ENCODE measurements around the gene CROCC2.

Gene CROCC2

DNA sequence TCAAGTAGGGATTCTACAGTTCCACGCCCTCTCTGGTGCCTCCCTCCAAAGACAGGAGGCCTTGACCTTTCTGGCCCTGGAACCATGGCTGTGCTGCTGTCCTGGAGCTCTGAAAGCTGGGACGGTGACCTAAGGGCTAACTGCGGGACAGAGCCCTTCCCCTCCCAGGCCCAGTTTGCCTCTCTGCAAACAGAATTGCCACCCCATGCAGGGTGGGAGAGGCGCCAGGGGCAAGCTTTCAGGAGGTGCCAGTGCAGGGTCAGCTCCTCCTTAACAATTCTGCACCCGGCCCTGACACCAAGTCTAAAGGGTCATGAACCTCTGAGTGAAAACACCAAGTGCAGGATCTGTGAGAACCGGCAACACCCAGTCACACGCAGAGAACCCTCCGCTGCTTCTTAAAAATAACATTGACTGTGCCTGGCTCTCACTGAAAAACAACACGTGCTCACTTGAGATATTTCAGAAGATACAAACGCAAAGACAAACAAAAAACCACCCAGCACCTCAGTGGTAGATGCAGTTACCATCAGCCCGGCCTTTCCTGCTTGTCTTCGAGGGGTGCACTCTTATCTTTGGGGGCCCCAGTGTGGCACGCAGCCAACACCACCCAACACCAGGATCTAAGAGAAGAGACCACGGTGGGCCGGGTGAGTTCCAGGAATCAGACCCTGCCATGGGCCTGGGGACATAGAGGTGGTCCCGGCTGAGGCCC lies 91.2 kb downstream of the CROCC2 start:
- Histone ChIP-seq H3K27me3 (ENCODE audit: control insufficient read depth, insufficient read depth, low read length) (peaks cover 36% of the 10 kb centered on the region), H3K9ac (ENCODE audit: low read length) (no peak overlapping the region), H3K27ac (ENCODE audit: low read length) (no peak overlapping the region), H3K4me3 (ENCODE audit: low read length) (no peak overlapping the region), H3K4me1 (ENCODE audit: control insufficient read depth, low read depth, low read length) (no peaks in the 10 kb centered on the region), H3K9me3 (ENCODE audit: control insufficient read depth, low read depth, low read length) (no peaks in the 10 kb centered on the region), H3K36me3 (ENCODE audit: control insufficient read depth, low read depth, low read length) (no peaks in the 10 kb centered on the region)

DNA sequence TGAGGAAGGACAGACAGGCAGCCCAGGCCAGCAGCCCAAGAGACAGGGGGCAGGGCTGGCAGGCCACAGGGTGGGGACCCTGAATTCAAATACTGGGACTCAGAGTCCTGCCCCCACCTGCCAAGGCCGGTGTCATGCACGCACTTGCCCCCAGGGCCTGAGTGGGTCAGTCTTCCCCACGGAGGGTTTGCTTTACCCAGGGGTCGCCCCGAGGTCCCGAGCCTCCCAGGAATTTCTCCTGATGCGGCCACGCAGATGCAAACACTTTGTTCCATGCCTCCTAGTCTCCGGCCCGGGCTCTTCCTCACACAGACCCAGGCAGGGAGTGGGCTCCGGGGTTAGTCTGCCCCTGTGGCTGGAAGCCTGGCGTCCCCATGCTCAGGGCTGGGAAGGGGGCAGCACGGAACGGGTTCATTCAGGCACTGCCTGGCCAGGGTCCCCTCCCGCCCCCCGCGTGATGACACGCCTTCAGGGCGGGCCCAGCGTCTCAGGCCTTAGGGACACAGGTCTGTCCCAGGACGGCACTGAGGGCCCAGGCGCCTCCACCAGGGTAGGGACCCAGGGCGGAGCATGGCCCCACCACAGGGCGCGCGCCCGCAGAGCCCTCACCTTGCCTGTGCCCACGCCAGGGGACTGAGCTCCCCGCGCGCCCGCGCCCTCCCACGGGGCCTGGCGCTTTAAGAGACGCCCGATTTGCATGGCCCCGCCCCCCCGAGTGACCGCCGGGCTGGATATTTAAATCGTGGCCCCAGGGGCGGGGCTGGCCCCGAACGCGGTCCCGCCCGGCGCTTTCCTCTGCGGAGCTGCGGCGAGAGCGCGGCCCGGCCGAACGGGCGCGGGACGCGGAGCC lies 91.9 kb downstream of the CROCC2 start, which contains the start of gene SNED1:
TSS of gene SNED1 (plus strand) at position 763 of the 850 bp plus-strand sequence. CDS start 220 bp downstream, outside the sequence.
- Histone ChIP-seq H3K4me3 (ENCODE audit: low read length) (peak within 1 kb of the TSS; percentile 72), H3K27ac (ENCODE audit: low read length) (no peak within 1 kb of the TSS), H3K9me3 (ENCODE audit: control insufficient read depth, low read depth, low read length) (no peaks in the 10 kb centered on the region), H3K27me3 (ENCODE audit: control insufficient read depth, insufficient read depth, low read length) (peaks cover 36% of the 10 kb centered on the region), H3K9ac (ENCODE audit: low read length) (peak within 1 kb of the TSS; percentile 32), H3K4me1 (ENCODE audit: control insufficient read depth, low read depth, low read length) (no peaks in the 10 kb centered on the region), H3K36me3 (ENCODE audit: control insufficient read depth, low read depth, low read length) (no peaks in the 10 kb centered on the region)

DNA sequence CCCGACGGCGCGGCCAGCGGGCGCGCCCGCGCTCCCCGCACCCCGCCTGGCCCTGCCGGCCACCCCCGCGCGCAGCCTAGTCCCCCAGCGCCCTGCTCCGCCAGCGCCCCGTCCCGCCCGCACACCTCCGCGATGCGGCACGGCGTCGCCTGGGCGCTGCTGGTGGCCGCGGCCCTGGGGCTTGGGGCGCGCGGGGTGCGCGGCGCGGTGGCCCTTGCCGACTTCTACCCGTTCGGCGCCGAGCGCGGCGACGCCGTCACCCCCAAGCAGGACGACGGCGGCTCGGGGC lies 92.5 kb downstream of the CROCC2 start:
- H3K4me1 ChIP-seq (ENCODE audit: control insufficient read depth, low read depth, low read length): no peaks in the 10 kb centered on the region
- no peaks in the 10 kb centered on the region for H3K36me3 ChIP-seq (ENCODE audit: control insufficient read depth, low read depth, low read length)
- H3K9me3 ChIP-seq (ENCODE audit: control insufficient read depth, low read depth, low read length): no peaks in the 10 kb centered on the region
- H3K27ac ChIP-seq (ENCODE audit: low read length): no peak overlapping the region
- no peak overlapping the region for H3K9ac ChIP-seq (ENCODE audit: low read length)
- H3K4me3 ChIP-seq (ENCODE audit: low read length): no peak overlapping the region
- peaks cover 36% of the 10 kb centered on the region for H3K27me3 ChIP-seq (ENCODE audit: control insufficient read depth, insufficient read depth, low read length)

DNA sequence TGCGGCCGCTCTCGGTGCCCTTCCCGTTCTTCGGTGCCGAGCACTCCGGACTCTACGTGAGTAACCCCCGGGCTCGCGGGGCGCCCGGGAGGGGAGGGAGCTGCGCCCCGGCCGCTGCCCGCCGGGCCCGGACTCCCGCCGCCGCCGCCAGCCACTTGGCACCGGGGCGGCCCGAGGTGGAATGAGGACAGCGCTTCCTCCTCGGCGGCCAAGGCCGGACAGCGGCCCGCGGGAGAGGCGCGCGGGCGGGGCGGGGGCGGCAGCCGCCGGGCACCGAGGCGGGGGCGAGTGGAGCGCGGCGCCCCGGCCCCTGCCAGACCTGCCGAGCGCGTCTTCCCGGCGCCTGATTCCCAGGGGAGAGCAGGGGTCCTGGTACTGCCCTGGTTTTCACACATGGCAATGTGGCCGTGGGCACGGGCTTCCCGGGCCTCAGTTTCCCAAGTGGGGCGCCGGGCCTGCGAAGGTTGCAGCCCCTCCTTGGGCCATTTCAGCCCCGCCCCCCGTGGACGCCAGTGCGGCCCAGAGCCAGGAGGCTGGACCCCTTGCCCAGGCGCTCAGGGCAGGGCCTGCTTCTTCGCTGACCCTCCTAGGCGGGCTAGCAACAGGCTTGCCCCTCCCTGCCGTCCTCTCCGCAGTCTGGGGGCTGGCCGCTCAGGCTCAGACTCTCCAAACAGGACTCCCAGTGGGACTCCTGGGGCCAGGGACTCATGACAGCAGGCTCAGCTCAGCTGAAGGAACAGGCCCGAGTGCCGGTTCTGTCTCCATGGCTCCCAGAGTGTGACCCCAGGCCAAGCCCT lies 93.1 kb downstream of the CROCC2 start:
- Histone ChIP-seq H3K9ac (ENCODE audit: low read length) (no peak overlapping the region), H3K27me3 (ENCODE audit: control insufficient read depth, insufficient read depth, low read length) (peaks cover 36% of the 10 kb centered on the region), H3K4me3 (ENCODE audit: low read length) (peak overlapping the region; percentile 33), H3K27ac (ENCODE audit: low read length) (no peak overlapping the region), H3K9me3 (ENCODE audit: control insufficient read depth, low read depth, low read length) (no peaks in the 10 kb centered on the region), H3K36me3 (ENCODE audit: control insufficient read depth, low read depth, low read length) (no peaks in the 10 kb centered on the region), H3K4me1 (ENCODE audit: control insufficient read depth, low read depth, low read length) (no peaks in the 10 kb centered on the region)

DNA sequence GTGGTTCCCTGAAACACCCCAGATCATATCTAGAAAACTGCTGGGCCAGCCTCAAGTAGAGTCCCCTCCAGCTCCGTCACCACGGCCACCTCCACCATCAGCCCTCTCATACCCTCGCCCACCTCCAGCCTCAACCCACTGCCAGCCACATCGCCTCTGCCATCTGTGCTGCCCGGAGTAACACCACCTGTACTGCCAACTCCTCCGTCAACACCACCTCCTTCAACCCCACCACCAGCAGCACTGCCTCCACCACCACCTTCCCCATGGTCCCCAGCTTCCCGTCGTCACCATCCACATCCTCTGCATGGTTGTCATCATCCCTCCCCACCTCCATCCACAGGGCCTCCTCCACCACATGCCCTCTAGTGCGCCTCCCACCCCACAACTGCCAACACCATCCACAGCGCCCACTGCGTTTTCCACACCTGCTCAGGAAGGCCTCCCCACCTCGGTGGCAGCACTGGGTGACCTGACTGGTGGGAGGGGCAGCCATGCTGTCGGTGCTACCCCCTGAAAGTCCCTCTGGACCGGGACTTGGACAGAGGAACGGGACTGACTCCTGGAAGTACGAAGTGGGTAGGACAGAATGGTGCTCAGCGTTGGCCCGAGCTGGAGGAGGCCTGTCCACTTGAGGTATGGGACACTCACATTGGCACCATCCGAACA lies 93.9 kb downstream of the CROCC2 start:
- Histone ChIP-seq H3K9ac (ENCODE audit: low read length) (no peak overlapping the region), H3K27ac (ENCODE audit: low read length) (no peak overlapping the region), H3K4me1 (ENCODE audit: control insufficient read depth, low read depth, low read length) (no peaks in the 10 kb centered on the region), H3K9me3 (ENCODE audit: control insufficient read depth, low read depth, low read length) (no peaks in the 10 kb centered on the region), H3K27me3 (ENCODE audit: control insufficient read depth, insufficient read depth, low read length) (peaks cover 36% of the 10 kb centered on the region), H3K36me3 (ENCODE audit: control insufficient read depth, low read depth, low read length) (no peaks in the 10 kb centered on the region), H3K4me3 (ENCODE audit: low read length) (no peak overlapping the region)

DNA sequence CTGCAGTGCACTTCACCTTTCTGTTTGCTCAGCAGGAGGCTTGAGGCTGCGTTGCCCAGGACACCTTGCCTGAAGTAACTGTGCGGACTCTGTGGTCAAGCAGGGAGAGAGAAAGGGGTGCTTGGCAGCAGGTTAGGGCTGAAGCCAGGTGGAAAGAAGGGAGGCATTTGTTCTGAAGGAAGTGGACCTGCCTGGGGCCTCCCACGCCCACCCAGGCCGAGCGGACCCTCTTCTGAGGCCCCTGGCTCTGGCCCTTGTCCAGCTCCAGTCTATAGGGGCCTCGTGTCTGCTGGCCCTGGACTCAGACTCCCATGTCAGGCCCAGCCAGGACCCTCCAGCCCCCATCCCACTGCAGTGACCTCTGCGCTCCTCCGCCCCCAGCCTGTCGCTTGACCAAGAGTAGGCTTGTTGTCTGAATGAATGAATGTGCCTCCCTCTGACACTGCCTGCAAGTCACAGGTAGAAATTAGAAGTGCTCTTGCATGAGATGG lies 94.7 kb downstream of the CROCC2 start:
- Histone ChIP-seq H3K4me1 (ENCODE audit: control insufficient read depth, low read depth, low read length) (no peaks in the 10 kb centered on the region), H3K27ac (ENCODE audit: low read length) (no peak overlapping the region), H3K9me3 (ENCODE audit: control insufficient read depth, low read depth, low read length) (no peaks in the 10 kb centered on the region), H3K4me3 (ENCODE audit: low read length) (no peak overlapping the region), H3K36me3 (ENCODE audit: control insufficient read depth, low read depth, low read length) (no peaks in the 10 kb centered on the region), H3K9ac (ENCODE audit: low read length) (no peak overlapping the region), H3K27me3 (ENCODE audit: control insufficient read depth, insufficient read depth, low read length) (peaks cover 36% of the 10 kb centered on the region)

DNA sequence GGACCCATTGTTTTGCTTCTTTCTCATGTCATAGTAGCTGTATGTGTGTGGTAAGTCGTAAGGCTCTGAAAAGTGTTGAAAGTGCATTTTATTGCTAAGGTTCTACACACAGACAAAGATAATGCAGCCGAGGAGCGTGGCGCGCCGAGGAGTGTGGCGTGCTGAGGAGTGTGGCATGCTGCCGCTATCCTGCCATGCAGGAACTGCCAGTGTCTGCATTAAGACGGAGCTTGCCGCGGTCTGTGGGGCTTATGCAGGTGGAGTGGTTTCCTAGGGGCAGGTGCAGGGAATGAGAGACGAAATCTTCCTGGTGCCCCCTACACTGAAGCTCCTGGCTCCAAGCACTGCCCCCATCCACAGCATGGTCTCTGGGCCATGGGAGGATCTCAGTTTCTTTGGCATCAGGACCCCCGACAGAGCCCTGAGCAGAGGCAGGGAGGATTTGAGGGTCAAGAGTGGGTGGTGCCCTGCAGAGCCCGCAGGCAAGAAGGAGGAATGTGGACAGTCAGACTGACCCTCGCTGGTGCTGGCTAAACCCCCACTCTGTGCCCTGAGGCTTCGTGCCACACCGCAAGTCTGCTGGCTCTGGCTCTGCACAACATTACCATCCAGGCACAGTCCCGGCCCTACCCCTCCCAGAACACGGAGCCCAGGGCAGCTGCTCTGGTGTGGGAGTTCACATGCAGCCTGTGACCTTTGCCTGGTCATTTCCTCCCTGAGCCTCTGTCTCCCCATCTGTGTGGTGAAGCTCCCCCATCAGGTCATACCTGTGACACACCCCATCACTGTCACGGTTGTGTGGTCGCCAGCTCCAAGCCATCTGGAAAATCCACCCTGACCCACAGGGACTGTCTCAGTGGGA lies 95.5 kb downstream of the CROCC2 start:
- no peaks in the 10 kb centered on the region for H3K36me3 ChIP-seq (ENCODE audit: control insufficient read depth, low read depth, low read length)
- no peaks in the 10 kb centered on the region for H3K4me1 ChIP-seq (ENCODE audit: control insufficient read depth, low read depth, low read length)
- no peaks in the 10 kb centered on the region for H3K9me3 ChIP-seq (ENCODE audit: control insufficient read depth, low read depth, low read length)
- peaks cover 36% of the 10 kb centered on the region for H3K27me3 ChIP-seq (ENCODE audit: control insufficient read depth, insufficient read depth, low read length)
- H3K9ac ChIP-seq (ENCODE audit: low read length): no peak overlapping the region
- no peak overlapping the region for H3K27ac ChIP-seq (ENCODE audit: low read length)
- no peak overlapping the region for H3K4me3 ChIP-seq (ENCODE audit: low read length)

DNA sequence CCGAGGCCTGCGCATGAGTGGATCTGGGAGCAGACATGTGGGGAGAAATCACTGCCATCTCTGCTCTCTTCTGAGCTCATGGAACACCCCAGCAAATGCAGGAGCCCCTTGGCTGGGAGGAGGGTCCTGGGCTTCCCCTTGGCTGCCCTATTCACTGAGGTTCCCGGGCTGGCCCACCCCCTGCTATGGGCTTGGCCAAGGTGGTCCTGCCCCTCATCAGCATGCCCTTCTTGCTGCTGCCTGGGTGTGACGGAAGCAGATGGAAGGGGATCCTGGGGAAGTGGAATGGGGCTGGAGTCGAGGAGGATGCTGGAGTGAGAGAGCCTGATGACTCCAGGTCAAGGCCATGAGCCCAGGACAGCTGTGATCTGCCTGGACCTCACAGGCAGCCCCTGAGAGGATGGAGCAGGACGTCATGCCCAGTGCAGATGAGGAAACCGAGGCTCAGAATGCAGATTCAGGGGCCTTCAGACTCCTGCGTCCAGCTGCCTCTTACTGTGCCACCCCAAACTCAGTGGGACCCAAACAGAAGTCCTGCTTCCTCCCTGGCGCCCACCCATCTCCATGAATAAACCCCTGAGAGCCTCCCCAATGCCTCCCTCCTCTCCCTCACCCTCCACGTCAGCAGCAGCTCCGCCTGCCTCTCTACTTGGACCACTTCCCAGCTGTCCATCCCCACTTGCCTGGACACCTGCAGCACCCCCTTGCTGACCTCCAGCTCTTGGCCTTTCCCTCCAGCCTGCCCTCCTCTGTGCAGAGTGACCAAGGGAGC lies 96.3 kb downstream of the CROCC2 start:
- H3K4me3 ChIP-seq (ENCODE audit: low read length): no peak overlapping the region
- H3K27ac ChIP-seq (ENCODE audit: low read length): no peak overlapping the region
- H3K9ac ChIP-seq (ENCODE audit: low read length): no peak overlapping the region
- no peaks in the 10 kb centered on the region for H3K9me3 ChIP-seq (ENCODE audit: control insufficient read depth, low read depth, low read length)
- H3K4me1 ChIP-seq (ENCODE audit: control insufficient read depth, low read depth, low read length): no peaks in the 10 kb centered on the region
- no peaks in the 10 kb centered on the region for H3K36me3 ChIP-seq (ENCODE audit: control insufficient read depth, low read depth, low read length)
- peaks cover 28% of the 10 kb centered on the region for H3K27me3 ChIP-seq (ENCODE audit: control insufficient read depth, insufficient read depth, low read length)

DNA sequence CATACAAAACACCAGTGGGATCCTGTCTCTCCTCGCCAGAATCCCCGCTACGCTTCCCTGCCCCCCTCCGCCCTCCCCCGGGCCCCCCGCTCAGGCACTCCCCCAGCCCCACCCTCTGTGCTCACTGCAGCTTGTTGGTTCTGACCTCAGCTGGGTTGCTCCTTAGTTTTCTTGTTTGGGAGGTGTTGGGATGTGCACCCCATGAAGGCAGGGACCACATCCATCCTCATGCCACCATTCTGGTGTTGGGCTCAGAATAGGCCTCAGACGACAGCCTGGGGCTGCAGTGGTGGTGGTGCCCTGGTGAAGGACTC lies 96.9 kb downstream of the CROCC2 start:
- Histone ChIP-seq H3K36me3 (ENCODE audit: control insufficient read depth, low read depth, low read length) (no peaks in the 10 kb centered on the region), H3K27me3 (ENCODE audit: control insufficient read depth, insufficient read depth, low read length) (peaks cover 23% of the 10 kb centered on the region), H3K27ac (ENCODE audit: low read length) (no peak overlapping the region), H3K9me3 (ENCODE audit: control insufficient read depth, low read depth, low read length) (no peaks in the 10 kb centered on the region), H3K9ac (ENCODE audit: low read length) (no peak overlapping the region), H3K4me3 (ENCODE audit: low read length) (no peak overlapping the region), H3K4me1 (ENCODE audit: control insufficient read depth, low read depth, low read length) (no peaks in the 10 kb centered on the region)

DNA sequence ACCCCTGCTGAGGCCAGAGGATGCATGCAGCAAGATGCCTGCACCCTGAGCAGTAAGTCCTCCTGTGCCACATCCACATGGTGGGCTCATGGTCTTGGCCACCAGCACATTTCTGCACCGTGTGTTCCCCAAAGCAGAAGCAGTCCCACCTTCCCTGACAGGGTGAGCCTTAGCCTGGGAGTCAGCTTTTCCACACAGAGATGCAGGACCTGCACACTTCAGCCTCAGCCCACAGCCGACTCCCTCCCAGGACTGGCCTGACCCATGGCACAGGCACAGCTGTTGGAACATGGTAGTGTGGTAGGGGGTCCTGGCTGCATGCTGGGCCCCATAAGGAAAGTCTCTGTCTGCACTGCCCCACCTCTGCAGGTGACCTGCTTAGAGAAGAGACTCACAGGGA lies 97.2 kb downstream of the CROCC2 start:
- no peaks in the 10 kb centered on the region for H3K9me3 ChIP-seq (ENCODE audit: control insufficient read depth, low read depth, low read length)
- H3K27ac ChIP-seq (ENCODE audit: low read length): no peak overlapping the region
- no peaks in the 10 kb centered on the region for H3K36me3 ChIP-seq (ENCODE audit: control insufficient read depth, low read depth, low read length)
- H3K9ac ChIP-seq (ENCODE audit: low read length): no peak overlapping the region
- H3K4me3 ChIP-seq (ENCODE audit: low read length): no peak overlapping the region
- H3K4me1 ChIP-seq (ENCODE audit: control insufficient read depth, low read depth, low read length): no peaks in the 10 kb centered on the region
- peaks cover 22% of the 10 kb centered on the region for H3K27me3 ChIP-seq (ENCODE audit: control insufficient read depth, insufficient read depth, low read length)

Measured in iPS-18a (cell line).